HG03108 (cell line): ENCODE results near the gene TEX54.
"Not testable (repeated sequence)": the region's sequence is repeated elsewhere in the genome, so short reads cannot be mapped to it uniquely, and the experiment has no call there.

Source experiments
- ATAC-seq: cut with Tn5 transposase; IDR thresholded peaks from one replicate; pipeline ENCODE4 v1.9.1; 2021; ENCODE audit warnings: moderate library complexity; ENCODE audit not compliant: unreplicated experiment

Gene TEX54

DNA sequence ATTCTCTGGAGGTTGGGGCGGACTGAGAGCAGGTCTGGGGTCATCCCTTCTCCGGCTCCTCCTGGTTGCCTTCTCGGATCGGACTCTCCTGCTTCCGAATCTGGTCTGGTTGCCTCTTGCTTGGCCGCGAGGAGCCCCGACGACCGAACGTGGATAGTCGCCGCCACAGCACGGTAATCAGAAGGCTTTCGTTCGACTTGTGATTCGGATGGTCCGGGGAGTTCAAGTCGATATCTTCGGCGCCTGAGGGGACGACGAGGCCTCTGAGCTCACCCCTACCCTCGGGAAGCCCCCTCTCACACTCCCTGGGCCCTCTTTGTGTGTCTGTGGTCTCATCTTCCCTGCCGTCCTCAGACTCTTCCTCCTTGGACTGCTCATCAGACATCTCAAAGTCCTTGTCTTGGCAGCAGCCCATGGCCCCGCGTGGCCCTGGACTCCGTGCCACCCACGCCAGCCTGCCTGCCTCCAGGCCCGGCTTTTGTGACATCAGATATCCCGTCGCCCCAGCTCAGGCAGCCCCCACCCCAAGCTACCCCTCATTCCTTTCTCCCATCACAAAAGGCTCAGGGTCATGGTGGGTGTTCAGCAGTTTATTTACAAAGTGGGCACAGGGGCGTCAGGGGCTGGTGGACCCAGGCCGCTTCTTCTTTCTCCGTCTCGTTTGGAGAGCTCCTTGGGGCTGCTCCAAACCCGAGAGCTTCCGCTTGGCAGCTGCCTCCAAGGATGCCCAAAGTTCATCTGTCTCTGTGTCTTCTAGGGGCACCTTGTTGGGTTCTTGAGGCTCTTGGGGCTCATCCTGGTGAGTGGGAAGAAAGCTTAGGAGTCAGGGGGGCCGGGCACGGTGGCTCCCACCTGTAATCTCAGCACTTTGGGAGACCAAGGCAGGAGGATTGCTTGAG lies at the start of gene TEX54:
TSS of gene TEX54 (minus strand) at position 506 of the 899 bp plus-strand sequence.
- ATAC-seq: no peak

DNA sequence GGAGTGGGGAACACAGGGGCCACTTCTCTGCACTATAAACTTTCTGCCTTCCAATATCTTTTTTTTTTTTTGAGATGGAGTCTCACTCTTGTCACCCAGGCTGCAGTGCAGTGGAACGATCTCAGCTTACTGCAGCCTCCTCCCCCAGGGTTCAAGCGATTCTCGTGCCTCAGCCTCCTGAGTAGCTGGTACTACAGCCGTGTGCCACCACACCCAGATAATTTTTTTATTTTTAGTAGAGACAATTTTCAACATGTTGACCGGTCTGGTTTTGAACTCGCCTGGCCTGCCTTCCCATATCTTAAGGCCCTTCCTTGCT lies 49.7 kb upstream of the TEX54 start:
- ATAC-seq: no peak

DNA sequence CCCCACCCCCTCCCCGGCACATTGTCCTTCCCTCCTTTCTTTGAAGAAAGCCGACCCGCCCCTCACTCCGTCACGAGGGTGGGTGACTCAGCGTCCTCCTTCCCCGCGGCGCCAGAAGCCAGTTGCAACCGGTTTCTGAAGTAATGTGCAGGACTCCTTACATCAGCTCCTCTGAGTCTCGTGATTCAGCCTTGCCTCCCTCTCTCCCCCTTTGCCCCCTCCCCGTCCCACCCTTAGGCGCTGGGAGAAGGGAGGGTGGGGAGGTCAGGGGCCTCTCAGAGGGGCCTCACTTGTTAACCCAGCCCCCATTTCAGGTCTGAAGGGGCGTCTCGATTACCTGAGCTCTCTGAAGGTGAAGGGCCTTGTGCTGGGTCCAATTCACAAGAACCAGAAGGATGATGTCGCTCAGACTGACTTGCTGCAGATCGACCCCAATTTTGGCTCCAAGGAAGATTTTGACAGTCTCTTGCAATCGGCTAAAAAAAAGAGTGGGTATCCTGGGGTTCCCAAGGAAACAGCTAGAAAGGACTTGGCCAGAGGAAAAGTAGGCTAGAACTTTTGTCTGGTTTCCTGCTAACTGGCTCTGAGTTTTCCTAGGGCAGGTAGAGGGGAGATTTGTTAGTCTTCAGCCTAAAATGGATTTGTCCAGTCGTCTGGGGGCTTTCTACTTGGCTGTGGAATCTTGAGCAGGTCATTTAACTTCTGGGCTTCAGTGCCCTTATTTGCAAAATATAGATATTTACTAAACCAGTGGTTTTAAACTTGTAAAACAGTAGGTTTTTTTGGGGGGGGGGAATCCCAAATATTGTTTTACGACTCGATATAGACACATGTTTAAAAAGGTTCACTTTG lies 49.2 kb upstream of the TEX54 start:
- ATAC-seq: peak; percentile 34

DNA sequence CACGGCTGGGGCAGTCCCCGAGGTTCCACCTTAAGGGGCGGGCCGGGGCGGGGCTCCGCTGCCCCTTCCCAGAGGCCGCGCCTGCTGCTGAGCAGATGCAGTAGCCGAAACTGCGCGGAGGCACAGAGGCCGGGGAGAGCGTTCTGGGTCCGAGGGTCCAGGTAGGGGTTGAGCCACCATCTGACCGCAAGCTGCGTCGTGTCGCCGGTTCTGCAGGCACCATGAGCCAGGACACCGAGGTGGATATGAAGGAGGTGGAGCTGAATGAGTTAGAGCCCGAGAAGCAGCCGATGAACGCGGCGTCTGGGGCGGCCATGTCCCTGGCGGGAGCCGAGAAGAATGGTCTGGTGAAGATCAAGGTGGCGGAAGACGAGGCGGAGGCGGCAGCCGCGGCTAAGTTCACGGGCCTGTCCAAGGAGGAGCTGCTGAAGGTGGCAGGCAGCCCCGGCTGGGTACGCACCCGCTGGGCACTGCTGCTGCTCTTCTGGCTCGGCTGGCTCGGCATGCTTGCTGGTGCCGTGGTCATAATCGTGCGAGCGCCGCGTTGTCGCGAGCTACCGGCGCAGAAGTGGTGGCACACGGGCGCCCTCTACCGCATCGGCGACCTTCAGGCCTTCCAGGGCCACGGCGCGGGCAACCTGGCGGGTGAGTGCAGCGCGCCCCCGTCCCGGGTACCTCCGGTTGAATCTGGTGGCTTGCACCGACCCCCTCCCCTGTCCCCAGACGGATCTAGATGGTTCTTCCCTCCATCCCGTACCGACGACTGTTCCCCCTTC lies 48.4 kb upstream of the TEX54 start, which contains the start of gene SLC3A2:
TSS of gene SLC3A2 (plus strand) at position 94 of the 776 bp plus-strand sequence. CDS start at position 222, 128 bp downstream.
- peak; percentile 58 for ATAC-seq

DNA sequence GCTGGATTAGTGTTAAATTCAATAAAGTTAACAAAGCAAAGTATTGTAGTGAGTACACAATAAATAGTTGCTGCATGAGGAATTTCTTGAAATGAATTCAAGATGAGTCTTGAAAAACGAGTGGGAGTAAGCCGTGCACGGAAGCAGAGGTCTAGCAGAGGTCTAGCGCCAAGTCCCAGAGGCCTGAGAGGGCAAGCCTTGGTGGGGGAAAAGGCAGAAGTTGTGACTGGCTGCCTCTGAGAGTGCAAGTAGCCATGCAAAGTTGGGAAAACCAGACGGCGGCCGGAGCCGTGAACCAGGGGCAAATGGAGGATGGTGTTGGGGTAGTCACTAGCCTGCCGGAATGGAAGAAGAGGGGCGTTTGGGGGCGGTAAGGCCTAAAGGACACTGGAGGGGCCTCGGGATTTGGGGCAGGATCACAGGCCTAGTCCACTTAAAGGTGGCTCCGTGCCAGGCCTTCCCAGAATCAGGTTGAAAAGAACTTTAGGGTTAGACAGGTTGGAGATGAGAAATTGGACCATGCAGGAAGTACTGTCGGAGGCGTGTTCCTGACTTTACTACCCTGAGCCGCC lies 47.7 kb upstream of the TEX54 start:
- ATAC-seq: peak; percentile 8

GRCh38 chr11:62879235-62879978 lies 46.8 kb upstream of the TEX54 start:
- ATAC-seq: no peak

- ATAC-seq: no peak
These were observed 44.1 kb upstream of the TEX54 start for GRCh38 chr11:62876712-62877111.

DNA sequence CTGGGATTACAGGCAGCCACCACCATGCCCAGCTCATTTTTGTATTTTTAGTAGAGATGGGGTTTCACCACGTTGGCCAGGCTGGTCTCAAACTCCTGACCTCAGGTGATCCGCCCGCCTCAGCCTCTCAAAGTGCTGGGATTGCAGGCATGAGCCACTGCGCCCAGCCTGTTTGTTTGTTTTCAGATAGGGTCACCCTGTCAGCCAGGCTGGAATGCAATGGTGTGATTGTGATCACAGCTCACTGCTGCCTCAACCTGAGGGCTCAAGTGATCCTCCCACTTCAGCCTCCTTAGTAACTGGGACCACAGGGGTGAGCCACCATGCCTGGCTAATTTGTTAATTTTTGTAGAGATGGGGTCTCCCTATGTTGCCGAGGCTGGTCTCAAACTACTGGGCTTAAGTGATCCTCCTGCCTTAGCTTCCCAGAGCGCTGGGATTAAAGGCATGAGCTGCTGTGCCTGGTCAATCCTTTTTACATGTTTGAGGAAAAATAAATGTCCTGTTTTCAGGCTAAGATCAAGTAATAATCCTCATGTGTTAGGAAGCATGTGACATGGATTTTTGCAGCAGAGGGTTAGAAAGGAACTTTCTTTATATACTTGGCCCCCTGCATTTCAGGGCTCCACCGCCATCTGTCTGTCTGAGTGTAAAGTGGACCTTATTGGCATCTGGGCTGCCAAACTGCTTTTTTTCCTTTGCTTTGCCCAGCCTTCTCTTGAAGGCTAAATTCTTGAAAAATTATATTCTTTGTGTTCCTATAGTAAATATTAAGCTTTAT lies 43.2 kb upstream of the TEX54 start:
- ATAC-seq: no peak

DNA sequence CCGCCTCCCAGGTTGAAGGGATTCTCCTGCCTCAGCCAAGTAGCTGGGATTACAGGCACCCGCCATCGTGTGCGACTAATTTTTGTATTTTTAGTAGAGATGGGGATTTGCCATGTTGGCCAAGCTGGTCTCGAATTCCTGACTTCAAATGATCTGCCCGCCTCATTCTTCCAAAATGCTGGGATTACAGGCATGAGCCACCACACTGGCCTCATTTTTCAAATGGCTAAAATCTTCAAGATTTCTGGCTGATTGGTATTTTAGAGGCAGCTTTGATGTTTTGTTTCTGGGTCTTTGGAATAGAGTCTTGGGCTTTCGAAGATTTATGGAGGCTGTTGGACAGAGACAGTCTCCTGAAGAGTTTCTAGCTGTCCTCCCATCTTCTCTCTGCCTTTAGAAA lies 42.2 kb upstream of the TEX54 start:
- ATAC-seq: no peak

DNA sequence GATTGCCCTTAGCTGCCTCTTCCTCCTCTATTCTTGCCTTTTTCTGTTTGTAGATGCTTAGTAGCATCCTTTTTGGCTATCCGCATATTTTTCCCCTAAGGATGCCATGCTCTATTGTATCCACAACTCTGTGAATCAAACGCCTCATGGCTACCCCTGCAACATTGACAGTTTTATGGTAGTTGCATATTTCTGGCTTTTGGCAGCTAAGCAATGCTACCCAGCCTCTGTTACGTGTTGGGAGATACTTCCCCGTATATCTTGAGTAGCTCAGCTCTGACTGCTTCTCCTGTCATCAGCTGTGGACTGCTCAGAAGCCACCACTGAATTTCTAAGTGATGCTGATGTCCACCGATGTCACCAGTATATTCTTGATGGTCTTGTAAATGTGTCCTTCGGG lies 33.0 kb upstream of the TEX54 start:
- no peak for ATAC-seq

DNA sequence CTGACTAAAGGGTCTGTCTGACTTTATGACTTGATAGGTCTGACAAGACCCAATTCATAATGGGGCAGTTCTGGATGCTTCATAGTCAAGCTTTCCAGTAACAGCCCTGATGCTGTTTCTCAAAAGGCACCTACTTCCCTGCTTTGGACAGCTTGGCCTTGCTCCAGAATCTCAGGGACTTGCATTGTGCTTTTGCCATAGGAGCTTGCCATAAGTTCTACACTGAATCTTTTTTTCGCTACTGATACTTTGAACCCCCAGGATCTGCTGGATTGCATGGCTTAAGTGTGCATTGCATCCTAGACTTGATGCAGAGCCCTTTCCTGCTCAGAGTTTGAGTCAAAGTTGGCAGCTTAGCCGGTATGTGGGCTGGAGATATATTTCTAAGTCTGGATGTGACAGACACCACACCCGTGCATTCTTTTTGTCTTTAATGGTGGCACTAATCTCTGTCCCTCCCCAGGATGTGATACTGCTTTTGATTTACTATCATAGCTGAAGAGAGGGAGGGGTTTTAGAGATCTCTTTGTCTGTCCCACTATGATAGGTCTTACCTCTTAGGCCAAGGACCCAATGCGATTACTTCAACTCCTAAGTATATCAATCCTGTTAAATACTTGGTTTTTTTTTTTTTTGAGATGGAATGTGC lies 31.2 kb upstream of the TEX54 start:
- ATAC-seq: no peak

DNA sequence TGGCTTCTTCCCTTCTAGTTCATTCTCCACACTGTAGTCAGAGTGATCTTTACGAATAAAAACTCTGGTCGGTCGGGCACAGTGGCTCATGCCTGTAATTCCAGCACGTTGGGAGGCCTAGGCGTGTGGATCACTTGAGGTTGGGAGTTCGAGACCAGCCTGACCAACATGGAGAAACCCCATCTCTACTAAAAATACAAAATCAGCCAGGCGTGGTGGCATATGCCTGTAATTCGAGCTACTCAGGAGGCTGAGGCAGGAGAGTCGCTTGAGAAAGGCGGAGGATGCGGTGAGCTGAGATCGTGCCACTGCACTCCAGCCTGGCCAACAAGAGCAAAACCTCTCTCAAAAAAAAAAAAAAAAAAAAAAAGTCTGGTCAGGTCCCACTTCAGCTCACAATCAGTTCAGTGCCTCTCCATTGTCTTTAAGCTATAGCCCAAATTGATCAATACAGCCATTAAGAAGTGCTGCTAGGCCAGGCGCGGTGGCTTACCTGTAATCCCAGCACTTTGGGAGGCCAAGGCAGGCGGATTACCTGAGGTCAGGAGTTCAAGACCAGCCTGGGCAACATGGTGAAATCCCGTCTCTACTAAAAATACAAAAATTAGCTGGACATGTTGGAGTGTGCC lies 29.0 kb upstream of the TEX54 start:
- not testable (repeated sequence) for ATAC-seq

GRCh38 chr11:62860835-62861563 lies 28.4 kb upstream of the TEX54 start:
- no peak for ATAC-seq

GRCh38 chr11:62859281-62859703 lies 26.7 kb upstream of the TEX54 start:
- ATAC-seq: not testable (repeated sequence)

GRCh38 chr11:62858201-62858600 lies 25.6 kb upstream of the TEX54 start:
- no peak for ATAC-seq

GRCh38 chr11:62857541-62857982 lies 24.9 kb upstream of the TEX54 start:
- no peak for ATAC-seq

- ATAC-seq: no peak
These were observed 23.8 kb upstream of the TEX54 start for GRCh38 chr11:62856333-62856895.
